ENCODE results near the gene MFN2. TPM values are rescaled to one million over a fixed set of nuclear protein-coding genes. Genes with fewer than 3 reads are reported as not detected.

Gene MFN2
- total and polyA plus RNA-seq, 9 of the 15 experiments (the other 6 are each of a cell fraction or from before 2014, with no cell fraction given) = 10.5 to 158 (median 87.1) TPM

DNA sequence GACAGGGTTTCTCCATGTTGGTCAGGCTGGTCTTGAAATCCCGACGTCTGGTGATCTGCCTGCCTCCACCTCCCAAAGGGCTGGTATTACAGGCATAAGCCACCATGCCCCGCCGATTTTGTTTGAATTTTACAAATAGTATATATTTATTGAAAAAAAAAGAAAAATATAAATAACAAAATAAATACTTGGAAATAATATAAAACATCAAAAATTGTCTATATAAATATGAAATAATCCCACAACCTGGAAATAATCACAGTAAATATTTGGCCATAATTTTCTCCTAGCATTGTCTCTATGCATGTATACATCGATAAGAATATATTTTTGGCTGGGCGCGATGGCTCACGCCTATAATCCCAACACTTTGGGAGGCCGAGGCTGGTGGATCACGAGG lies 48.4 kb upstream of the MFN2 start:
- no peaks in the 10 kb centered on the region for H4K20me1 ChIP-seq (replicated peaks; ENCODE audit: control insufficient read depth, insufficient read depth, low read length)
- in situ Hi-C loops (cut with MboI) = no loop called here
- no peak overlapping the region for H3K4me3 ChIP-seq
- H3K9me1 ChIP-seq (ENCODE audit: control insufficient read depth, insufficient read depth, low read length) = no peaks in the 10 kb centered on the region
- DNase-seq (ENCODE audit: extremely low read depth in 1 of 4, low spot score in 3 of 4) (no peak), FAIRE-seq (no peak), ATAC-seq (no peak)
- H3K27ac ChIP-seq (ENCODE audit: extremely low read depth, low read depth, low read length) = no peak overlapping the region
- WGBS (ENCODE audit: insufficient coverage, low coverage, missing lambda C conversion rate) = 84% methylated on average over 10 of the region's 10 CpGs
- H3K27me3 ChIP-seq (ENCODE audit: control insufficient read depth in 2 of 2, insufficient read depth in 2 of 2, low read length in 2 of 2) = no peaks in the 10 kb centered on the region
- H3K9me3 ChIP-seq (replicated peaks; ENCODE audit: control insufficient read depth, insufficient read depth, low read depth, low read length) = no peaks in the 10 kb centered on the region
- TF ChIP-seq, protein P1, sequence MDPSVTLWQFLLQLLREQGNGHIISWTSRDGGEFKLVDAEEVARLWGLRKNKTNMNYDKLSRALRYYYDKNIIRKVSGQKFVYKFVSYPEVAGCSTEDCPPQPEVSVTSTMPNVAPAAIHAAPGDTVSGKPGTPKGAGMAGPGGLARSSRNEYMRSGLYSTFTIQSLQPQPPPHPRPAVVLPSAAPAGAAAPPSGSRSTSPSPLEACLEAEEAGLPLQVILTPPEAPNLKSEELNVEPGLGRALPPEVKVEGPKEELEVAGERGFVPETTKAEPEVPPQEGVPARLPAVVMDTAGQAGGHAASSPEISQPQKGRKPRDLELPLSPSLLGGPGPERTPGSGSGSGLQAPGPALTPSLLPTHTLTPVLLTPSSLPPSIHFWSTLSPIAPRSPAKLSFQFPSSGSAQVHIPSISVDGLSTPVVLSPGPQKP (CRISPR knock-in tag; IDR thresholded peaks at IDR 0.05) = no peak
- TF ChIP-seq ARID2 (IDR thresholded peaks at IDR 0.05) (no peak), LEF1 (IDR thresholded peaks at IDR 0.05) (no peak), ZNF589 (CRISPR knock-in tag; IDR thresholded peaks at IDR 0.05; ENCODE audit: low read depth) (no peak), XRCC4 (IDR thresholded peaks at IDR 0.05; ENCODE audit: extremely low read depth, insufficient read depth, insufficient read length) (no peak), FOXJ2 (tag; IDR thresholded peaks at IDR 0.05) (no peak), LCOR (CRISPR knock-in tag; IDR thresholded peaks at IDR 0.05) (no peak), SRSF3 (IDR thresholded peaks at IDR 0.05; ENCODE audit: insufficient read depth, low read length) (no peak)
- TF ChIP-seq, protein P2, sequence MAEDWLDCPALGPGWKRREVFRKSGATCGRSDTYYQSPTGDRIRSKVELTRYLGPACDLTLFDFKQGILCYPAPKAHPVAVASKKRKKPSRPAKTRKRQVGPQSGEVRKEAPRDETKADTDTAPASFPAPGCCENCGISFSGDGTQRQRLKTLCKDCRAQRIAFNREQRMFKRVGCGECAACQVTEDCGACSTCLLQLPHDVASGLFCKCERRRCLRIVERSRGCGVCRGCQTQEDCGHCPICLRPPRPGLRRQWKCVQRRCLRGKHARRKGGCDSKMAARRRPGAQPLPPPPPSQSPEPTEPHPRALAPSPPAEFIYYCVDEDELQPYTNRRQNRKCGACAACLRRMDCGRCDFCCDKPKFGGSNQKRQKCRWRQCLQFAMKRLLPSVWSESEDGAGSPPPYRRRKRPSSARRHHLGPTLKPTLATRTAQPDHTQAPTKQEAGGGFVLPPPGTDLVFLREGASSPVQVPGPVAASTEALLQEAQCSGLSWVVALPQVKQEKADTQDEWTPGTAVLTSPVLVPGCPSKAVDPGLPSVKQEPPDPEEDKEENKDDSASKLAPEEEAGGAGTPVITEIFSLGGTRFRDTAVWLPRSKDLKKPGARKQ (CRISPR knock-in tag; IDR thresholded peaks at IDR 0.05) = no peak
- H3K36me3 ChIP-seq (ENCODE audit: control insufficient read depth, insufficient read depth, low read length) = peaks cover 5% of the 10 kb centered on the region; the same call in 2 of the 3 replicates
- H3K4me1 ChIP-seq (replicated peaks in 1 of 2; ENCODE audit: control insufficient read depth in 2 of 2, insufficient read depth in 2 of 2, low read length in 2 of 2) = peaks cover 29 to 37% of the 10 kb centered on the region in 2 experiments
- ChIA-PET CTCF (ENCODE audit: low intra/inter-chr PET ratio) (no interaction called here), POLR2A (interaction anchor here (0.6 to 6.3 kb wide), 3 partner anchors 22 to 98 kb away, joined by 3 to 130 read pairs (median 4); no protein-coding TSS in a partner anchor)
- BruUV-seq (replicated peaks) = no TSS peak
- no peak overlapping the region for H3K9ac ChIP-seq (ENCODE audit: insufficient read depth in 1 of 2, low read depth in 2 of 2, low read length in 2 of 2)
- intact Hi-C loops (cut with micrococcal nuclease) = loop anchor here (5.0 kb wide), 1 partner anchor 85 kb away; the partner anchor contains the start of gene MIIP
- no peak overlapping the region for H2AFZ ChIP-seq (ENCODE audit: low read depth, low read length)
- no peak overlapping the region for H3K4me2 ChIP-seq (ENCODE audit: insufficient read depth, low read length)
- peaks cover 27% of the 10 kb centered on the region for H3K79me2 ChIP-seq (ENCODE audit: control insufficient read depth, insufficient read depth, low read length)
